AG04450 (cell line): ENCODE data around the gene ZC3H8. TPM values are rescaled to one million over a fixed set of nuclear protein-coding genes. Genes with fewer than 3 reads are reported as not detected.

Experiments
- CTCF ChIA-PET: fragments of 300-600, 350-600 bp; formaldehyde crosslinking; extraction: SDS; loops from one replicate; lab custom pipeline; 2022; ENCODE audit warnings: antibody characterized with exemption, inconsistent platforms; lab: Charles Lee
- POLR2A ChIA-PET: fragments of 350-600 bp; formaldehyde crosslinking; extraction: SDS; loops from one replicate; lab custom pipeline; 2021; ENCODE audit warnings: antibody characterized with exemption, inconsistent platforms; lab: Yijun Ruan, JAX
- DNase-seq: peaks from one replicate; pipeline ENCODE4 v3.0.0-alpha.2; 2011; ENCODE audit warnings: low read depth, low spot score
- H3K27ac ChIP-seq: one replicate; pipeline ENCODE4 v1.5.1; 2012; ENCODE audit warnings: low read depth, low read length, control low read depth
- H3K27me3 ChIP-seq: one replicate; pipeline ENCODE4 v1.6.0; 2012; ENCODE audit warnings: low read length; ENCODE audit not compliant: control insufficient read depth, insufficient read depth
- H3K4me3 ChIP-seq: 2 replicates; pipeline ENCODE4 v1.5.1; 2011; ENCODE audit warnings: mild to moderate bottlenecking, low read depth, low read length, control low read depth
- H3K9me3 ChIP-seq: 2 replicates; pipeline ENCODE4 v1.5.1; 2012; ENCODE audit warnings: low read length; ENCODE audit not compliant: control insufficient read depth, insufficient read depth
- polyA plus RNA-seq: library from polyadenylated mRNA; depleted of rRNA; stranded (reverse); fragments of >200 nt; gene quantifications from 2 replicates; pipeline ENCODE4 v1.2.3, GENCODE V29; 2011
- TF ChIP-seq, protein P1 (sequence below): IDR thresholded peaks from 2 replicates; pipeline ENCODE4 v1.5.1; 2011; ENCODE audit warnings: low read depth, low read length, control low read depth, inconsistent platforms

ZC3H8 gene
- polyA plus RNA-seq, 1 experiment = 4.4 TPM

DNA sequence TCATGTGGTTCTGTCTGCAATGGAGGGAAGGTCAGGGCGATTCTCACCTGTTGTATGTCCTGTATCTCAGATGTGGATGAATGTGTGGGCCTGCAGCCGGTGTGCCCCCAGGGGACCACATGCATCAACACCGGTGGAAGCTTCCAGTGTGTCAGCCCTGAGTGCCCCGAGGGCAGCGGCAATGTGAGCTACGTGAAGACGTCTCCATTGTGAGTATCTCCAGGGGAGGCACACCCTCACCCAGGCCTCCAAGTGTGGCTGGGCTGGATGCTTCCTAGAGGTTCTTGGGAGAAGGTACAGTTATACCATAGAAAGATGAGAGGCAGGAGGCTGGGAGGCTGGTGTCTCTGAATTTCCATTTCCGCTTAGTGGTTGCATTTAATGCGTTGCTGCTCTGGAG is 69.7 kb downstream of the ZC3H8 start:
- Histone ChIP-seq H3K27me3 (peaks cover 6% of the 10 kb centered on the region), H3K27ac (no peak overlapping the region), H3K9me3 (peaks cover 8% of the 10 kb centered on the region), H3K4me3 (no peak overlapping the region)
- ChIA-PET POLR2A (no interaction called here), CTCF (no interaction called here)
- TF ChIP-seq, protein P1, sequence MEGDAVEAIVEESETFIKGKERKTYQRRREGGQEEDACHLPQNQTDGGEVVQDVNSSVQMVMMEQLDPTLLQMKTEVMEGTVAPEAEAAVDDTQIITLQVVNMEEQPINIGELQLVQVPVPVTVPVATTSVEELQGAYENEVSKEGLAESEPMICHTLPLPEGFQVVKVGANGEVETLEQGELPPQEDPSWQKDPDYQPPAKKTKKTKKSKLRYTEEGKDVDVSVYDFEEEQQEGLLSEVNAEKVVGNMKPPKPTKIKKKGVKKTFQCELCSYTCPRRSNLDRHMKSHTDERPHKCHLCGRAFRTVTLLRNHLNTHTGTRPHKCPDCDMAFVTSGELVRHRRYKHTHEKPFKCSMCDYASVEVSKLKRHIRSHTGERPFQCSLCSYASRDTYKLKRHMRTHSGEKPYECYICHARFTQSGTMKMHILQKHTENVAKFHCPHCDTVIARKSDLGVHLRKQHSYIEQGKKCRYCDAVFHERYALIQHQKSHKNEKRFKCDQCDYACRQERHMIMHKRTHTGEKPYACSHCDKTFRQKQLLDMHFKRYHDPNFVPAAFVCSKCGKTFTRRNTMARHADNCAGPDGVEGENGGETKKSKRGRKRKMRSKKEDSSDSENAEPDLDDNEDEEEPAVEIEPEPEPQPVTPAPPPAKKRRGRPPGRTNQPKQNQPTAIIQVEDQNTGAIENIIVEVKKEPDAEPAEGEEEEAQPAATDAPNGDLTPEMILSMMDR = no peak
- DNase-seq = no peak

DNA sequence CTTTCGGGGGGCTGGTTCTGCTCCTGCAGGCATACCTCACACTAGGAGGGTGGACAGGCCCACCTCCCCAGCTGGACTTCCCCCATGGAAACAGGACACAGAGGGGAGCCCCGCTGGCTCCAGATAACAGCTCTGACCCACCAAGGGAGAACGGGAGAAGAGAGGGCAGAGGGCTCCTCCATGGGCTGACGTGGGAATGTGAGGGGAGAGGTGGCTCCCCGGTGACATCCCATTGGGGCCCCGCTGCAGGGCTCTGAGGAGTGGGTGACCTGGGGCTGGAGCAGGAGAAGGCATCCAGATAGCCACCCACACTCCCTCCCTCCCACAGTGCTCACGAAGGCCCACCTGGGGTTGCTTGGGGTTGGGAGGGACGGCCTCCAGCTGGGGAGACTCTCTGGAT is 70.7 kb downstream of the ZC3H8 start:
- peaks cover 9% of the 10 kb centered on the region for H3K27me3 ChIP-seq
- no peak overlapping the region for H3K27ac ChIP-seq
- DNase-seq = no peak
- TF ChIP-seq, protein P1 = no peak
- H3K4me3 ChIP-seq = no peak overlapping the region
- ChIA-PET POLR2A (no interaction called here), CTCF (no interaction called here)
- peaks cover 8% of the 10 kb centered on the region for H3K9me3 ChIP-seq

DNA sequence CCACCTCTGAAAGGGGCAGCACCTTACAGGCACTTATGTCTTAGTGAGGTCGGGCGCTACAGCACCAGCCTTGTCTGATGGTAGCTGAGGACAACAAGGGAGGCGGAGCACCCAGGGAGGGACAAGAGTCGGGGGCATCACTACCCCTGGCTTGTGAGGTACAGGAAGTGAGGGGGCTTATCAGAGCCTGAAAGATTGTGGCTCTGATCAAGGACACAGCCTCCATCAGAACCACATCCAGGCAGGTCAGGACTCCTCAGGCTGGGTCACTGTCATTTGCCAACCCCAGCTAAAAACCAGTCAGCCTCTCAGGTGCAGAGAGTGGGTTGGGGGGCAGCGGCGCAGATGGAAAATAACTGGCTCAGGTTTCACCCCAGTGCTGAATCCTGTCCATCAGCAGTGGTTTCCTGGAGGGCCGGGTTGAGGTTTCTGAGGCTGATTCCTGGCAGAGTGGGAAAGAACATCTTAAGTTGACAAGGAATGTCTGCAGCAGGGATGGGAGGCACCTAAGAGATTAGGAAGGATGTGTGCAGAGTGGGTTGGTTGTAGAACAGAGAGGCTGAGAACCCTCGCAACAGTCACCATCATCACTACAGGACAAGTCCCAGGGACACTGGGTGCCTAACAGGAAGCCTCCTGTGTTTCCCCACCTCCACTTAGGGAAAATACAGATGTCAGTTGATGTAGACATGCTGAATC is 71.4 kb downstream of the ZC3H8 start:
- no peak for DNase-seq
- H3K27me3 ChIP-seq = peaks cover 9% of the 10 kb centered on the region
- ChIA-PET CTCF (no interaction called here), POLR2A (no interaction called here)
- peaks cover 8% of the 10 kb centered on the region for H3K9me3 ChIP-seq
- no peak overlapping the region for H3K27ac ChIP-seq
- no peak overlapping the region for H3K4me3 ChIP-seq
- TF ChIP-seq, protein P1 = no peak

DNA sequence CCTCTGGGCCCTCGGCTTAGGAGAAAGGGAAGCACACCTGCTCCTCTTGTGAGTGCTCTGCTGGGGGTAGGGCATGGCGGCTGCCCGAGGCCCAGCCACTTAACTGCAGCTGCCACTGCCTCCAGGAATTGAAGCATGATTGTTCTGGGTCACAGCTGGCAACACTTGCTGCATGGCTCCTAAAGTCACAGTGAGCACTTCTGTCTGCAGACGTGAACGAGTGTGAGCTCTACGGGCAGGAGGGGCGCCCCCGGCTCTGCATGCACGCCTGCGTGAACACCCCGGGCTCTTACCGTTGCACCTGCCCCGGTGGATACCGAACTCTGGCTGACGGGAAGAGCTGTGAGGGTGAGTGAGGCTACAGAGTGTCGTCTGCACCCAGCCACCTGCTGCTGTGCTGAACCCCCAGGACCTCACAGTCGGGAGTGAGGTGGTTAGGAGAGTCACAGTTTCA is 72.2 kb downstream of the ZC3H8 start:
- Histone ChIP-seq H3K9me3 (peaks cover 8% of the 10 kb centered on the region), H3K4me3 (no peak overlapping the region), H3K27me3 (peaks cover 9% of the 10 kb centered on the region), H3K27ac (no peak overlapping the region)
- ChIA-PET POLR2A (interaction anchor here (1.1 kb wide), 1 partner anchor 128 kb away, joined by 3 read pairs; no protein-coding TSS in a partner anchor), CTCF (no interaction called here)
- DNase-seq = no peak
- TF ChIP-seq, protein P1 = no peak

DNA sequence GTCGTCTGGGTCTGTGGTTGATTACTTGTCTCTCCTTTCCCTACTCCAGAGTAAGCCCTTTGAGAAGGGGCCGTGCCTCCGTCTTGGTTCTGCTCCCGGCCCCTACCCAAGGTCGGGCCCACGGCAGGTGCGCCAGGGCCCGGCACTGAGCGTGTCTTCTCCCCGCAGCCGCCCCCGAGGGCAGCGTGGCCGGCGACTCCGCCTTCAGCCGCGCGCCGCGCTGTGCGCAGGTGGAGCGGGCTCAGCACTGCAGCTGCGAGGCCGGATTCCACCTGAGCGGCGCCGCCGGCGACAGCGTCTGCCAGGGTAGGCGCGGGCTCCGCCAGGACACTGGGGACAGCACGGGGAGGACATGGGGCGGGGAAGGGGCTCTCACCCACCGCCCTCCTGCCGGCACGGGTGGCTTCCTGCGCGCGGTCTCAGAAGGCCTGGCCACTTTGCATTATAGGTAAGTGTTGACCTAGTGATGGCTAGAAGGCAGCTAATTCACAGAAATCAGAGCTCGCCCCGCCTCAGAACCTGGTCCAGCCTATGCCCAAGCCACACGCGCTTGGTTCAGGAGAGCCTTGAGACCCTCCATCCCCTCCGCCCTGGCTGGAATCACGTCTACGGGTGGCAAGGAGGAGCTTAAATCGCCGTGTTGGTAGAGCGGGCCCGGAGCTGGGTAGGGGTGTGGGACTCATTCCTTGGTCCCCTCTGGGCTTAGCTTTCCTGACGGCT is 73.1 kb downstream of the ZC3H8 start:
- Histone ChIP-seq H3K27me3 (peaks cover 9% of the 10 kb centered on the region), H3K9me3 (peaks cover 4% of the 10 kb centered on the region), H3K4me3 (no peak overlapping the region), H3K27ac (no peak overlapping the region)
- CTCF ChIA-PET = no interaction called here
- TF ChIP-seq, protein P1 = no peak
- DNase-seq = no peak
- POLR2A ChIA-PET = interaction anchor here (1.1 kb wide), 1 partner anchor 127 kb away, joined by 3 read pairs; no protein-coding TSS in a partner anchor
